Ovary (tissue), 9 donors: ENCODE data around the gene MCEMP1. TPM values are rescaled to one million over a fixed set of nuclear protein-coding genes. Genes with fewer than 3 reads are reported as not detected.

Experiments
- DNase-seq, 5 donors: peaks; one replicate each; pipeline ENCODE4 v3.0.0-alpha.2; 2019 to 2020
- H3K27ac ChIP-seq, 2 donors: fragments of 200-600 bp; one replicate each; pipeline versions ENCODE4 v1.5.1 to v1.8.0; 2019 to 2022
- H3K27me3 ChIP-seq: fragments of 200-600 bp; one replicate; pipeline ENCODE4 v1.8.0; 2022
- H3K36me3 ChIP-seq: fragments of 200-600 bp; sonication (generic); one replicate; pipeline ENCODE4 v1.5.1; 2019
- H3K4me1 ChIP-seq: one replicate; pipeline ENCODE4 v1.8.1; 2013; ENCODE audit warnings: mild to moderate bottlenecking, moderate library complexity; ENCODE audit not compliant: insufficient read depth
- H3K4me3 ChIP-seq: fragments of 200-600 bp; sonication (generic); one replicate; pipeline ENCODE4 v1.5.1; 2017
- H3K9me3 ChIP-seq, 2 donors: fragments of 200-600 bp in 1 of 2; sonication (generic) in 1 of 2; one replicate each; pipeline versions ENCODE4 v1.5.1 to v1.8.1; 2013 to 2019; ENCODE audit warnings: mild to moderate bottlenecking in 1 of 2, moderate library complexity in 1 of 2
- CTCF ChIP-seq, 3 donors: fragments of 450-650 bp in 2 of 3; fragments of 200-600 bp in 1 of 3; IDR thresholded peaks; one replicate each; pipeline versions ENCODE4 v1.5.1 to v1.8.0; 2016 to 2022; ENCODE audit warnings: antibody characterized with exemption in 3 of 3, mild to moderate bottlenecking in 1 of 3
- EP300 ChIP-seq: sonication (generic); formaldehyde crosslinking; IDR thresholded peaks from one replicate; pipeline ENCODE4 v1.6.1; 2017; ENCODE audit warnings: antibody characterized with exemption
- POLR2A ChIP-seq: fragments of 450-650 bp; IDR thresholded peaks from one replicate; pipeline ENCODE4 v1.6.1; 2017; ENCODE audit warnings: antibody characterized with exemption, mild to moderate bottlenecking, moderate library complexity
- WGBS, 3 donors: extraction: QIAGEN DNeasy Blood & Tissue Kit in 1 of 3; methylation state at CpG; one replicate each; pipeline versions ENCODE4 v1.1.5 to v1.1.7; 2013 to 2017; 5-methylcytosine and 5-hydroxymethylcytosine counted together
- intact Hi-C, 4 donors: fragments of 100-400 bp; cut with DNase I; formaldehyde crosslinking; loops; one replicate each; pipeline versions ENCODE4 v1.11.0 to v1.15.1; 2022 to 2023
- polyA plus RNA-seq, 2 donors: library from polyadenylated mRNA; stranded (reverse); fragments of 200-250 nt in 1 of 2; fragments of 350-450 nt in 1 of 2; fragmentation: Illumina TruSeq in 1 of 2; extraction: RNeasy Lipid Tissue Mini Kit (QIAGEN cat#74804) in 1 of 2; gene quantifications; one replicate each; pipeline ENCODE4 v1.2.3, GENCODE V29; 2013 to 2014
- total RNA-seq, 7 donors: library from RNA; depleted of rRNA in 2 of 7; stranded (reverse); fragments of >200 nt in 2 of 7; fragmentation: NEBNext Ultra II Directional in 3 of 7; extraction: Animal tissue kit (Norgen Biotek cat#: 25700) in 3 of 7; gene quantifications; one replicate each; pipeline versions ENCODE4 v1.1.0 to v1.2.4, GENCODE V29; 2016 to 2023
- donor health status: DM: no; HTN: no; CAD: no; lungs with moderate emphysema.
- donor health status: DM: no; HTN: no; CAD: no.
- donor health status: Bipolar disorder and iron deficiency.
- donor health status: DM: yes; HTN: yes; CAD: no.
- donor health status: DM: no; HTN: no; CAD: no.
- donor health status: DM: yes; HTN: yes; CAD: no.

Gene MCEMP1
- total and polyA plus RNA-seq, 9 donors: 0.06 to 0.83 (median 0.25) TPM; not detected in 5

DNA sequence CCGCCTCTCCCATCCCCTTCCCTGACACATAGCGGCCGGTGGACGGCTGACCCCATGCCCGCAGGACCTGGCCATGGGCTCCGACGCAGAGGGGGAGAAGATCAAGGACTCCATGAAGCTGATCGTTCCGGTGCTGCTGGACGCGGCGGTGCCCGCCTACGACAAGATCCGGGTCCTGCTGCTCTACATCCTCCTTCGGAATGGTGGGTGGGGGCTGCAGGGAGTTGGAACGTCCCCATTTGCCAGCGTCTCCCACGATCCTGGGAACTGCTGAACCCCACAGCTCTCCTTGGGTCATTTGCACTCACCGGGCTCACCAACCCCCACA lies 32.4 kb upstream of the MCEMP1 start:
- TF ChIP-seq CTCF (IDR thresholded peaks at IDR 0.05) (no peak), EP300 (no peak), POLR2A (no peak)
- Histone ChIP-seq H3K27me3 (no peaks in the 10 kb centered on the region), H3K27ac (no peak overlapping the region), H3K4me1 (no peaks in the 10 kb centered on the region), H3K4me3 (no peak overlapping the region), H3K36me3 (no peaks in the 10 kb centered on the region), H3K9me3 (no peaks in the 10 kb centered on the region)
- WGBS, 3 donors: 91 to 93% (median 91%) methylated on average over 20 of the region's 20 CpGs
- intact Hi-C loops: loop anchor here in 1 of 4 donors (10.0 kb wide), 1 partner anchor 160 kb away; no protein-coding TSS in a partner anchor
- DNase-seq: no peak

DNA sequence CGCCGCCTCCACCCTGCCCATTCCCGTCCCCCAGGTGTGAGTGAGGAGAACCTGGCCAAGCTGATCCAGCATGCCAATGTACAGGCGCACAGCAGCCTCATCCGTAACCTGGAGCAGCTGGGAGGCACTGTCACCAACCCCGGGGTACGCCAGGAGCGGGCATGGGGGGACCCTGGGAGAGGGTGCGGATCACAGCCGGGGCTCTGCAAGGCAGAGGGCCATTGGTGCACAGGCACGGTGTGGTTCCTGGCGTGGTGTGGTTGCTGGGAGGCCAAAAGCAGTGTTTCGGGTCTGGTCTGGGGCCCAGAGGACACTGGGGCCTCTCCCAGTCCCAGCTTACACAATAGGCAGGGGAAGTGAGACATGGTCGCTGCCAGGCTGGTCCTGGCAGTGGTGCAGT lies 31.7 kb upstream of the MCEMP1 start:
- TF ChIP-seq CTCF (IDR thresholded peaks at IDR 0.05) (no peak), EP300 (no peak), POLR2A (no peak)
- Histone ChIP-seq H3K36me3 (no peaks in the 10 kb centered on the region), H3K4me3 (no peak overlapping the region), H3K4me1 (no peaks in the 10 kb centered on the region), H3K27ac (no peak overlapping the region), H3K9me3 (no peaks in the 10 kb centered on the region), H3K27me3 (no peaks in the 10 kb centered on the region)
- no peak for DNase-seq
- intact Hi-C loops: loop anchor here in 1 of 4 donors (10.0 kb wide), 1 partner anchor 160 kb away; no protein-coding TSS in a partner anchor
- 89 to 95% (median 93%) methylated on average over 14 of the region's 14 CpGs for WGBS, 3 donors

GRCh38 chr19:7645656-7646425 lies 31.0 kb upstream of the MCEMP1 start:
- 57 to 64% (median 62%) methylated on average over 20 of the region's 20 CpGs for WGBS, 3 donors

GRCh38 chr19:7646426-7646700 lies 30.5 kb upstream of the MCEMP1 start:
- no peak overlapping the region for H3K27ac ChIP-seq
- 84% methylated on average over 8 of the region's 8 CpGs for WGBS, 3 donors
- H3K9me3 ChIP-seq: no peaks in the 10 kb centered on the region
- DNase-seq: no peak
- no peak for TF ChIP-seq POLR2A
- no peak for TF ChIP-seq CTCF (IDR thresholded peaks at IDR 0.05)
- no peak for TF ChIP-seq EP300
- no peaks in the 10 kb centered on the region for H3K36me3 ChIP-seq
- no peaks in the 10 kb centered on the region for H3K4me1 ChIP-seq
- H3K27me3 ChIP-seq: no peaks in the 10 kb centered on the region
- no peak overlapping the region for H3K4me3 ChIP-seq
- intact Hi-C loops: loop anchor here in 1 of 4 donors (10.0 kb wide), 1 partner anchor 158 kb away; no protein-coding TSS in a partner anchor

More at GRCh38 chr19:7645656-7646425, 31.0 kb upstream of the MCEMP1 start:
- TF ChIP-seq POLR2A (no peak), CTCF (IDR thresholded peaks at IDR 0.05) (no peak), EP300 (no peak)
- no peaks in the 10 kb centered on the region for H3K36me3 ChIP-seq
- H3K27ac ChIP-seq: no peak overlapping the region
- DNase-seq: no peak
- H3K4me3 ChIP-seq: no peak overlapping the region
- no peaks in the 10 kb centered on the region for H3K27me3 ChIP-seq
- no peaks in the 10 kb centered on the region for H3K4me1 ChIP-seq
- intact Hi-C loops: loop anchor here in 1 of 4 donors (10.0 kb wide), 1 partner anchor 159 kb away; no protein-coding TSS in a partner anchor
- H3K9me3 ChIP-seq: no peaks in the 10 kb centered on the region
